PC-3 (cell line): ENCODE data around the gene PXMP4. TPM values are rescaled to one million over a fixed set of nuclear protein-coding genes. Genes with fewer than 3 reads are reported as not detected.

Experiments used
- ATAC-seq: fragments of 200-7000 bp; cut with Tn5 transposase; 2 replicates; pipeline ENCODE4 v1.9.1; 2020; ENCODE audit warnings: mild to moderate bottlenecking, moderate library complexity
- BruUV-seq: library from RNA; stranded (reverse); fragments of 400-500 nt; replicated peaks from 2 replicates; lab custom pipeline; 2021; lab: Mats Ljungman, UMichigan
- CTCF ChIA-PET: fragments of 300-600 bp; sonication (Branson Sonifier 250); formaldehyde crosslinking; loops from one replicate; lab custom pipeline; 2022; ENCODE audit warnings: antibody characterized with exemption; lab: Charles Lee
- POLR2A ChIA-PET: fragments of 300-600 bp; sonication (Branson Sonifier 250); formaldehyde crosslinking; loops from one replicate; lab custom pipeline; 2022; ENCODE audit warnings: antibody characterized with exemption; ENCODE audit not compliant: unreplicated experiment; lab: Charles Lee
- DNase-seq: peaks from one replicate; pipeline ENCODE4 v3.0.0-alpha.2; 2015
- H2AFZ ChIP-seq: fragments of 300-600 bp; sonication (generic); 2 replicates; pipeline ENCODE4 v1.6.0; 2016; ENCODE audit warnings: antibody characterized with exemption, low read length
- H3F3A ChIP-seq: fragments of 300-600 bp; sonication (generic); one replicate; pipeline ENCODE4 v1.6.0; 2017; ENCODE audit warnings: antibody characterized with exemption, low read length, control low read depth, mild to moderate bottlenecking; ENCODE audit not compliant: unreplicated experiment
- H3K27ac ChIP-seq: fragments of 300-600 bp; sonication (generic); 2 replicates; pipeline ENCODE4 v1.5.1; 2016; ENCODE audit warnings: mild to moderate bottlenecking, low read length
- H3K27me3 ChIP-seq: fragments of 300-600 bp; sonication (generic); 2 replicates; pipeline ENCODE4 v1.6.1; 2016; ENCODE audit warnings: low read length, mixed read lengths
- H3K36me3 ChIP-seq: fragments of 300-600 bp; sonication (generic); 2 replicates; pipeline ENCODE4 v1.6.1; 2016; ENCODE audit warnings: low read depth, mixed run types, low read length, mixed read lengths
- H3K4me1 ChIP-seq: fragments of 300-600 bp; sonication (generic); 2 replicates; pipeline ENCODE4 v1.5.1; 2016; ENCODE audit warnings: low read length; ENCODE audit not compliant: insufficient read depth
- H3K4me2 ChIP-seq: fragments of 300-600 bp; sonication (generic); 2 replicates; pipeline ENCODE4 v1.6.0; 2016; ENCODE audit warnings: low read length
- H3K4me3 ChIP-seq: fragments of 300-600 bp; sonication (generic); 2 replicates; pipeline ENCODE4 v1.5.1; 2016; ENCODE audit warnings: mild to moderate bottlenecking, low read length, mixed read lengths
- H3K79me2 ChIP-seq: fragments of 300-600 bp; sonication (generic); 2 replicates; pipeline ENCODE4 v1.6.1; 2017; ENCODE audit warnings: low read length, mixed read lengths
- H3K9ac ChIP-seq: fragments of 300-600 bp; sonication (generic); 2 replicates; pipeline ENCODE4 v1.6.0; 2016; ENCODE audit warnings: mild to moderate bottlenecking, low read length
- H3K9me2 ChIP-seq: fragments of 300-600 bp; sonication (generic); replicated peaks from 2 replicates; pipeline ENCODE4 v1.6.1; 2016; ENCODE audit warnings: mixed run types, low read length, mixed read lengths
- H3K9me3 ChIP-seq: fragments of 300-600 bp; sonication (generic); 2 replicates; pipeline ENCODE4 v1.6.1; 2016; ENCODE audit warnings: low read length, mixed read lengths
- H4K20me1 ChIP-seq: fragments of 300-600 bp; sonication (generic); 2 replicates; pipeline ENCODE4 v1.6.1; 2016; ENCODE audit warnings: low read length, mixed read lengths
- EZH2 ChIP-seq: fragments of 300-600 bp; sonication (generic); IDR thresholded peaks from one replicate; pipeline ENCODE4 v1.6.1; 2017; ENCODE audit warnings: antibody characterized with exemption, mild to moderate bottlenecking, low read length; ENCODE audit not compliant: unreplicated experiment
- EZH2phosphoT487 ChIP-seq: fragments of 300-600 bp; sonication (generic); IDR thresholded peaks from 2 replicates; pipeline ENCODE4 v1.6.1; 2018; ENCODE audit warnings: mild to moderate bottlenecking, antibody characterized with exemption, low read length, borderline replicate concordance
- intact Hi-C: fragments of 100-400 bp; cut with micrococcal nuclease; formaldehyde crosslinking; loops from 2 replicates; pipeline ENCODE4 v1.9.0; 2023
- total RNA-seq: library from RNA; depleted of rRNA; stranded (reverse); fragments of >200 nt; gene quantifications from 2 replicates; pipeline ENCODE4 v1.2.3, GENCODE V29; 2014
- TF ChIP-seq, protein P1 (sequence below): fragments of 300-600 bp; sonication (generic); conservative IDR thresholded peaks from 2 replicates; pipeline ENCODE4 v1.5.1; 2017; ENCODE audit warnings: antibody characterized with exemption, low read depth, mild to moderate bottlenecking, low read length

The PXMP4 gene
- total RNA-seq, 1 experiment from 2014 or later = not detected

GRCh38 chr20:33664762-33665144 lies 55.4 kb downstream of the PXMP4 start:
- Histone ChIP-seq H3K27me3 (no peaks in the 10 kb centered on the region), H2AFZ (no peak overlapping the region), H3K4me2 (peak overlapping the region; percentile 98; the same call in 1 of the 2 replicates), H3K4me1 (peaks cover 25% of the 10 kb centered on the region; the same call in 1 of the 2 replicates), H3F3A (no peaks in the 10 kb centered on the region), H4K20me1 (no peaks in the 10 kb centered on the region), H3K9ac (no peak overlapping the region), H3K36me3 (peaks cover 9% of the 10 kb centered on the region; the same call in 1 of the 2 replicates), H3K27ac (no peak overlapping the region), H3K79me2 (0 out of 2 replicates have a peak, but pooled peaks cover 7% of the 10 kb centered on the region), H3K4me3 (no peak overlapping the region), H3K9me3 (no peaks in the 10 kb centered on the region), H3K9me2 (no peaks in the 10 kb centered on the region)
- ATAC-seq = no peak
- BruUV-seq = no TSS peak
- ChIA-PET CTCF (interaction anchor here (0.6 kb wide), 1 partner anchor 149 kb away, joined by 12 read pairs; no protein-coding TSS in a partner anchor), POLR2A (interaction anchor here (1.0 kb wide), 1 partner anchor 175 kb away, joined by 4 read pairs; the partner anchor contains the start of gene CBFA2T2)
- TF ChIP-seq EZH2 (no peak), EZH2phosphoT487 (no peak)
- TF ChIP-seq, protein P1, sequence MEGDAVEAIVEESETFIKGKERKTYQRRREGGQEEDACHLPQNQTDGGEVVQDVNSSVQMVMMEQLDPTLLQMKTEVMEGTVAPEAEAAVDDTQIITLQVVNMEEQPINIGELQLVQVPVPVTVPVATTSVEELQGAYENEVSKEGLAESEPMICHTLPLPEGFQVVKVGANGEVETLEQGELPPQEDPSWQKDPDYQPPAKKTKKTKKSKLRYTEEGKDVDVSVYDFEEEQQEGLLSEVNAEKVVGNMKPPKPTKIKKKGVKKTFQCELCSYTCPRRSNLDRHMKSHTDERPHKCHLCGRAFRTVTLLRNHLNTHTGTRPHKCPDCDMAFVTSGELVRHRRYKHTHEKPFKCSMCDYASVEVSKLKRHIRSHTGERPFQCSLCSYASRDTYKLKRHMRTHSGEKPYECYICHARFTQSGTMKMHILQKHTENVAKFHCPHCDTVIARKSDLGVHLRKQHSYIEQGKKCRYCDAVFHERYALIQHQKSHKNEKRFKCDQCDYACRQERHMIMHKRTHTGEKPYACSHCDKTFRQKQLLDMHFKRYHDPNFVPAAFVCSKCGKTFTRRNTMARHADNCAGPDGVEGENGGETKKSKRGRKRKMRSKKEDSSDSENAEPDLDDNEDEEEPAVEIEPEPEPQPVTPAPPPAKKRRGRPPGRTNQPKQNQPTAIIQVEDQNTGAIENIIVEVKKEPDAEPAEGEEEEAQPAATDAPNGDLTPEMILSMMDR = no peak
- DNase-seq = no peak
- intact Hi-C loops = loop anchor here (5.0 kb wide), 1 partner anchor 207 kb away; no protein-coding TSS in a partner anchor

GRCh38 chr20:33664085-33664761 lies 55.9 kb downstream of the PXMP4 start:
- no peaks in the 10 kb centered on the region for H3F3A ChIP-seq
- peak overlapping the region; percentile 81 for H3K4me3 ChIP-seq
- no peaks in the 10 kb centered on the region for H3K9me2 ChIP-seq
- no peaks in the 10 kb centered on the region for H4K20me1 ChIP-seq
- 0 out of 2 replicates have a peak, but pooled peaks cover 7% of the 10 kb centered on the region for H3K79me2 ChIP-seq
- no peaks in the 10 kb centered on the region for H3K27me3 ChIP-seq
- H3K4me1 ChIP-seq = peaks cover 25% of the 10 kb centered on the region; the same call in 1 of the 2 replicates
- peak overlapping the region; percentile 73 for H3K9ac ChIP-seq
- TF ChIP-seq EZH2 = no peak
- TF ChIP-seq, protein P1 = no peak
- TF ChIP-seq EZH2phosphoT487 = no peak
- BruUV-seq = TSS peak; percentile 73
- ChIA-PET CTCF (no interaction called here), POLR2A (interaction anchor here (0.7 to 1.0 kb wide), 2 partner anchors 174 to 175 kb away, joined by 4 to 6 read pairs; partner anchors contain the start of gene CBFA2T2)
- H3K4me2 ChIP-seq = peak overlapping the region; percentile 98
- H3K9me3 ChIP-seq = no peaks in the 10 kb centered on the region
- no peak for ATAC-seq
- H3K36me3 ChIP-seq = peaks cover 9% of the 10 kb centered on the region; the same call in 1 of the 2 replicates
- 0 out of 2 replicates have a peak overlapping the region, but pooled peaks have one; percentile 2 for H3K27ac ChIP-seq
- peak overlapping the region; percentile 91 for H2AFZ ChIP-seq
- no peak for DNase-seq
- intact Hi-C loops = no loop called here
